Esophagus muscularis mucosa (tissue), 4 donors: Measurements from ENCODE around the gene OPA3. TPM values are rescaled to one million over a fixed set of nuclear protein-coding genes. Genes with fewer than 3 reads are reported as not detected.

Experiments used
- DNase-seq: peaks from one replicate; pipeline ENCODE4 v3.0.0-alpha.2; 2017; ENCODE audit errors: extremely low spot score
- H3K27ac ChIP-seq, 4 donors: fragments of 200-600 bp; sonication (generic); replicated peaks in 1 of 4; 1 replicate in 3 of 4; 2 replicates in 1 of 4; pipeline ENCODE4 v1.5.1; 2016 to 2019; ENCODE audit warnings: mild to moderate bottlenecking in 1 of 4
- H3K27me3 ChIP-seq, 4 donors: fragments of 200-600 bp; sonication (generic); one replicate each; pipeline versions ENCODE4 v1.5.1 to v1.6.0; 2016 to 2019
- H3K36me3 ChIP-seq, 4 donors: fragments of 200-600 bp; sonication (generic); one replicate each; pipeline ENCODE4 v1.5.1; 2016 to 2019
- H3K4me1 ChIP-seq, 4 donors: fragments of 200-600 bp; sonication (generic); one replicate each; pipeline ENCODE4 v1.5.1; 2016 to 2019
- H3K4me3 ChIP-seq, 4 donors: fragments of 200-600 bp; sonication (generic); 1 replicate in 2 of 4; 2 replicates in 2 of 4; pipeline ENCODE4 v1.5.1; 2016 to 2019; ENCODE audit warnings: mild to moderate bottlenecking in 4 of 4, moderate library complexity in 1 of 4
- H3K9me3 ChIP-seq, 4 donors: fragments of 200-600 bp; sonication (generic); 1 replicate in 3 of 4; 2 replicates in 1 of 4; pipeline ENCODE4 v1.5.1; 2016 to 2019
- EP300 ChIP-seq: sonication (generic); formaldehyde crosslinking; IDR thresholded peaks from one replicate; pipeline ENCODE4 v1.6.1; 2017; ENCODE audit warnings: antibody characterized with exemption
- POLR2A ChIP-seq: fragments of 450-650 bp; IDR thresholded peaks from one replicate; pipeline ENCODE4 v1.6.1; 2017; ENCODE audit warnings: antibody characterized with exemption, moderate library complexity, mild to moderate bottlenecking, low read depth
- POLR2AphosphoS5 ChIP-seq, 2 donors: sonication (generic); formaldehyde crosslinking; IDR thresholded peaks; one replicate each; pipeline ENCODE4 v1.6.1; 2017; ENCODE audit warnings: antibody characterized with exemption in 2 of 2
- WGBS: methylation state at CpG from one replicate; pipeline ENCODE4 v1.1.5; 2018; 5-methylcytosine and 5-hydroxymethylcytosine counted together
- intact Hi-C: fragments of 100-400 bp; cut with DNase I; formaldehyde crosslinking; loops from one replicate; pipeline ENCODE4 v1.15.1; 2023
- total RNA-seq, 4 donors: library from RNA; depleted of rRNA; stranded (reverse); fragments of >200 nt; gene quantifications; one replicate each; pipeline versions ENCODE4 v1.1.0 to v1.2.1, GENCODE V29; 2016
- TF ChIP-seq, protein P1 (sequence below), 3 experiments: fragments of 200-600 bp in 2 of 3; fragments of 450-650 bp in 1 of 3; sonication (generic) in 2 of 3; IDR thresholded peaks; one replicate each; pipeline ENCODE4 v1.5.1; 2017 to 2019; ENCODE audit warnings: antibody characterized with exemption in 3 of 3, mild to moderate bottlenecking in 2 of 3, moderate library complexity in 1 of 3

The OPA3 gene
- total RNA-seq, 4 donors from 2014 or later = 6.2 to 20.0 (median 13.8) TPM

- Histone ChIP-seq H3K27ac (peak overlapping the region; percentile 94 to 97 (median 96)), H3K9me3 (no peaks in the 10 kb centered on the region), H3K27me3 (peaks cover 0 to 5% (median 0%) of the 10 kb centered on the region in 4 donors), H3K4me3 (peak overlapping the region; percentile 84 to 100 (median 96)), H3K4me1 (peaks cover 31 to 65% (median 60%) of the 10 kb centered on the region in 4 donors), H3K36me3 (no peaks in the 10 kb centered on the region)
- 2% methylated on average over 13 of the region's 28 CpGs for WGBS
- intact Hi-C loops = no loop called here
- peak; percentile 96 for DNase-seq
- TF ChIP-seq EP300 (no peak), POLR2AphosphoS5 (IDR thresholded peaks at IDR 0.05) (peak; percentile 62 to 97), POLR2A (peak; percentile 70)
- TF ChIP-seq, protein P1, sequence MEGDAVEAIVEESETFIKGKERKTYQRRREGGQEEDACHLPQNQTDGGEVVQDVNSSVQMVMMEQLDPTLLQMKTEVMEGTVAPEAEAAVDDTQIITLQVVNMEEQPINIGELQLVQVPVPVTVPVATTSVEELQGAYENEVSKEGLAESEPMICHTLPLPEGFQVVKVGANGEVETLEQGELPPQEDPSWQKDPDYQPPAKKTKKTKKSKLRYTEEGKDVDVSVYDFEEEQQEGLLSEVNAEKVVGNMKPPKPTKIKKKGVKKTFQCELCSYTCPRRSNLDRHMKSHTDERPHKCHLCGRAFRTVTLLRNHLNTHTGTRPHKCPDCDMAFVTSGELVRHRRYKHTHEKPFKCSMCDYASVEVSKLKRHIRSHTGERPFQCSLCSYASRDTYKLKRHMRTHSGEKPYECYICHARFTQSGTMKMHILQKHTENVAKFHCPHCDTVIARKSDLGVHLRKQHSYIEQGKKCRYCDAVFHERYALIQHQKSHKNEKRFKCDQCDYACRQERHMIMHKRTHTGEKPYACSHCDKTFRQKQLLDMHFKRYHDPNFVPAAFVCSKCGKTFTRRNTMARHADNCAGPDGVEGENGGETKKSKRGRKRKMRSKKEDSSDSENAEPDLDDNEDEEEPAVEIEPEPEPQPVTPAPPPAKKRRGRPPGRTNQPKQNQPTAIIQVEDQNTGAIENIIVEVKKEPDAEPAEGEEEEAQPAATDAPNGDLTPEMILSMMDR (IDR thresholded peaks at IDR 0.05) = peak in 1 of 3 experiments; percentile 17
These were observed 75.5 kb downstream of the OPA3 start for GRCh38 chr19:45508861-45509691.

DNA sequence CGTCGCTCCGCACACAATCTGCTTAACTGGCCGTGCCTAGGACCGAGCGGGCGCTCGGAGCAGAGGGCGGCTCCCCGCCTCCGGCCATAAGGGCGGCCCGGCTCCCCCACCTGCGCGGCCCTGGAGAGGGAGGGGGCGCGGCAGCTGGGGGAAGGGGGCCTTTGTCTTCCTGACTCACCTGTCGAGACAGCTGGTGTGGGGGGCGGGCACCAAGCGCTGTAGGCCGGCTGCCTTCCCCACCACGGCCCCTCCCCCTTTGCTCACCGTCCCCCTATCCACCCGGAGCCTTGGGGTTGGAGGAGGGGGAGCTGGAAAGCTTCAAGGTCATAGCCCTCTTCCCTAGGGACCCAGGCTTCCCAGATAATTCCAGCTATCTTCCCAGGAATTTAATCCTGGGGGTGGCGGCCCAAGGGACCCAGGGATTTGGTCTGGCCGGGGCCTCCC is 76.2 kb downstream of the OPA3 start:
- intact Hi-C loops = no loop called here
- Histone ChIP-seq H3K4me3 (peak overlapping the region; percentile 84 to 100 (median 96)), H3K36me3 (no peaks in the 10 kb centered on the region), H3K27ac (peak overlapping the region; percentile 94 to 97 (median 96)), H3K4me1 (peaks cover 25 to 59% (median 54%) of the 10 kb centered on the region in 4 donors), H3K27me3 (peaks cover 0 to 5% (median 0%) of the 10 kb centered on the region in 4 donors), H3K9me3 (no peaks in the 10 kb centered on the region)
- 0% methylated on average over 17 of the region's 26 CpGs for WGBS
- no peak for DNase-seq
- TF ChIP-seq POLR2A = no peak
- TF ChIP-seq POLR2AphosphoS5 (IDR thresholded peaks at IDR 0.05) = peak in 1 of 2 donors; percentile 37

- Histone ChIP-seq H3K4me1 (peaks cover 24 to 54% (median 49%) of the 10 kb centered on the region in 4 donors), H3K9me3 (no peaks in the 10 kb centered on the region), H3K4me3 (peak overlapping the region; percentile 84 to 100 (median 96)), H3K27me3 (peaks cover 0 to 5% (median 0%) of the 10 kb centered on the region in 4 donors), H3K27ac (peak overlapping the region; percentile 94 to 97 (median 96)), H3K36me3 (no peaks in the 10 kb centered on the region)
- TF ChIP-seq POLR2AphosphoS5 (IDR thresholded peaks at IDR 0.05) (no peak), POLR2A (no peak), EP300 (no peak)
- TF ChIP-seq, protein P1 (IDR thresholded peaks at IDR 0.05) = no peak
- 0% methylated on average over 11 of the region's 22 CpGs for WGBS
- no peak for DNase-seq
- intact Hi-C loops = no loop called here
These were observed 76.7 kb downstream of the OPA3 start for GRCh38 chr19:45507872-45508416.

- H3K4me3 ChIP-seq = peak within 1 kb of the TSS; percentile 84 to 100 (median 96)
- TF ChIP-seq, protein P1 (IDR thresholded peaks at IDR 0.05) = no peak
- TF ChIP-seq POLR2A (peak; percentile 92), EP300 (no peak), POLR2AphosphoS5 (IDR thresholded peaks at IDR 0.05) (peak; percentile 99 to 100)
These were observed 77.4 kb downstream of the OPA3 start, which contains the start of gene VASP for GRCh38 chr19:45506989-45507871. VASP (plus strand) TSS chr19:45507479; CDS start chr19:45507772, 293 bp downstream.

More at GRCh38 chr19:45506989-45507871, 77.4 kb downstream of the OPA3 start, which contains the start of gene VASP:
- Histone ChIP-seq H3K27me3 (peaks cover 0 to 5% (median 0%) of the 10 kb centered on the region in 4 donors), H3K9me3 (no peaks in the 10 kb centered on the region), H3K27ac (peak within 1 kb of the TSS; percentile 94 to 97 (median 96)), H3K36me3 (no peaks in the 10 kb centered on the region), H3K4me1 (peaks cover 22 to 47% (median 42%) of the 10 kb centered on the region in 4 donors)
- DNase-seq = peak; percentile 94
- 0% methylated on average over 26 of the region's 65 CpGs for WGBS
- intact Hi-C loops = no loop called here
